ENCODE results near the gene KLHDC8B. TPM values are rescaled to one million over a fixed set of nuclear protein-coding genes. Genes with fewer than 3 reads are reported as not detected.

Gene KLHDC8B
- total RNA-seq, 1 donor from 2014 or later: 1.2 TPM

- intact Hi-C loops (cut with micrococcal nuclease): no loop called here
- ChIA-PET POLR2A (no interaction called here), CTCF (interaction anchor here (1.1 kb wide), 1 partner anchor 9 kb away, joined by 3 read pairs; the partner anchor contains the start of gene KLHDC8B)
- Mint-ChIP-seq H3K27ac (no peak overlapping the region), H3K4me1 (no peaks in the 10 kb centered on the region), H3K4me3 (no peak overlapping the region), H3K36me3 (ENCODE audit: low read depth) (no peaks in the 10 kb centered on the region), H3K27me3 (peaks cover 21% of the 10 kb centered on the region), H3K9me3 (no peaks in the 10 kb centered on the region)
- DNase-seq: no peak
- no peak for ATAC-seq (ENCODE audit: low read depth)
- no peak for TF ChIP-seq CTCF (IDR thresholded peaks at IDR 0.05)
Measured at GRCh38 chr3:49180116-49180515, 8.7 kb downstream of the KLHDC8B start.

GRCh38 chr3:49181351-49181750, 10.0 kb downstream of the KLHDC8B start:
- intact Hi-C loops (cut with micrococcal nuclease): no loop called here
- Mint-ChIP-seq H3K27ac (no peak overlapping the region), H3K36me3 (ENCODE audit: low read depth) (no peaks in the 10 kb centered on the region), H3K27me3 (peaks cover 21% of the 10 kb centered on the region), H3K4me1 (no peaks in the 10 kb centered on the region), H3K4me3 (no peak overlapping the region), H3K9me3 (no peaks in the 10 kb centered on the region)
- ChIA-PET CTCF (no interaction called here), POLR2A (no interaction called here)
- no peak for ATAC-seq (ENCODE audit: low read depth)
- DNase-seq: no peak
- TF ChIP-seq CTCF (IDR thresholded peaks at IDR 0.05): no peak

- ChIA-PET CTCF (no interaction called here), POLR2A (no interaction called here)
- peaks cover 24% of the 10 kb centered on the region for H3K27me3 Mint-ChIP-seq
- no peaks in the 10 kb centered on the region for H3K36me3 Mint-ChIP-seq (ENCODE audit: low read depth)
- H3K4me1 Mint-ChIP-seq: no peaks in the 10 kb centered on the region
- DNase-seq (no peak), ATAC-seq (ENCODE audit: low read depth) (no peak)
- H3K9me3 Mint-ChIP-seq: no peaks in the 10 kb centered on the region
- intact Hi-C loops (cut with micrococcal nuclease): no loop called here
- H3K4me3 Mint-ChIP-seq: no peak overlapping the region
- no peak overlapping the region for H3K27ac Mint-ChIP-seq
- no peak for TF ChIP-seq CTCF (IDR thresholded peaks at IDR 0.05)
Measured at GRCh38 chr3:49182682-49183081, 11.3 kb downstream of the KLHDC8B start.

- no peaks in the 10 kb centered on the region for H3K4me1 Mint-ChIP-seq
- DNase-seq (no peak), ATAC-seq (ENCODE audit: low read depth) (no peak)
- H3K36me3 Mint-ChIP-seq (ENCODE audit: low read depth): no peaks in the 10 kb centered on the region
- no peak overlapping the region for H3K4me3 Mint-ChIP-seq
- no peak for TF ChIP-seq CTCF (IDR thresholded peaks at IDR 0.05)
- no peaks in the 10 kb centered on the region for H3K9me3 Mint-ChIP-seq
- POLR2A ChIA-PET: no interaction called here
- intact Hi-C loops (cut with micrococcal nuclease): no loop called here
- CTCF ChIA-PET: no interaction called here
- H3K27me3 Mint-ChIP-seq: peaks cover 21% of the 10 kb centered on the region
- no peak overlapping the region for H3K27ac Mint-ChIP-seq
Measured at GRCh38 chr3:49183873-49184272, 12.5 kb downstream of the KLHDC8B start.

- CTCF ChIA-PET: no interaction called here
- no peaks in the 10 kb centered on the region for H3K4me1 Mint-ChIP-seq
- no peaks in the 10 kb centered on the region for H3K9me3 Mint-ChIP-seq
Measured at GRCh38 chr3:49191741-49192140, 20.3 kb downstream of the KLHDC8B start.

More at GRCh38 chr3:49191741-49192140, 20.3 kb downstream of the KLHDC8B start:
- no peak for DNase-seq
- Mint-ChIP-seq H3K27ac (no peak overlapping the region), H3K4me3 (no peak overlapping the region), H3K27me3 (peaks cover 12% of the 10 kb centered on the region), H3K36me3 (ENCODE audit: low read depth) (no peaks in the 10 kb centered on the region)
- ATAC-seq (ENCODE audit: low read depth): no peak
- no peak for TF ChIP-seq CTCF (IDR thresholded peaks at IDR 0.05)
- intact Hi-C loops (cut with micrococcal nuclease): no loop called here
- POLR2A ChIA-PET: no interaction called here
